WTC11 (cell line): ENCODE data around the gene LIMS2. TPM values are rescaled to one million over a fixed set of nuclear protein-coding genes. Genes with fewer than 3 reads are reported as not detected.
A peak's percentile ranks its signal among the peaks of the same experiment; 100 is the strongest.

Experiments
- ATAC-seq: fragments of 200-7000 bp; cut with Tn5 transposase; 2 replicates; pipeline ENCODE4 v1.10.0; 2021; ENCODE audit warnings: mild to moderate bottlenecking, moderate library complexity
- CTCF ChIA-PET: fragments of 300-600 bp; sonication (Branson Sonifier 250); formaldehyde crosslinking; loops from one replicate; lab custom pipeline; 2021; ENCODE audit warnings: antibody characterized with exemption; lab: Charles Lee
- POLR2A ChIA-PET: fragments of 350-600 bp; sonication (Branson Sonifier 250); formaldehyde crosslinking; loops from one replicate; lab custom pipeline; 2021; ENCODE audit warnings: antibody characterized with exemption; lab: Charles Lee
- DNase-seq: peaks from one replicate; pipeline ENCODE4 v3.0.0; 2021; ENCODE audit warnings: low spot score
- H3K27ac Mint-ChIP-seq: 2 replicates; pipeline ENCODE4 v1.8.0; 2021; ENCODE audit warnings: mixed read lengths
- H3K27me3 Mint-ChIP-seq: 2 replicates; pipeline ENCODE4 v1.8.0; 2021; ENCODE audit warnings: low read depth, mild to moderate bottlenecking, moderate library complexity, mixed read lengths
- H3K36me3 Mint-ChIP-seq: 2 replicates; pipeline ENCODE4 v1.8.0; 2021; ENCODE audit warnings: mixed read lengths
- H3K4me1 Mint-ChIP-seq: 2 replicates; pipeline ENCODE4 v1.8.0; 2022; ENCODE audit warnings: mixed read lengths
- H3K4me3 Mint-ChIP-seq: 2 replicates; pipeline ENCODE4 v1.8.0; 2021; ENCODE audit warnings: mild to moderate bottlenecking, moderate library complexity, mixed read lengths
- H3K9me3 Mint-ChIP-seq: 2 replicates; pipeline ENCODE4 v1.8.0; 2021; ENCODE audit warnings: mixed read lengths
- ATF2 ChIP-seq: sonication (generic); formaldehyde crosslinking; IDR thresholded peaks from 2 replicates; pipeline ENCODE4 v1.8.1; 2022; ENCODE audit warnings: low read depth, missing genetic modification reagents, borderline replicate concordance
- ATF6 ChIP-seq: sonication (generic); formaldehyde crosslinking; IDR thresholded peaks from 2 replicates; pipeline ENCODE4 v1.8.1; 2023; ENCODE audit warnings: mild to moderate bottlenecking, missing genetic modification reagents
- CBFB ChIP-seq: sonication (generic); formaldehyde crosslinking; IDR thresholded peaks from 2 replicates; pipeline ENCODE4 v1.8.1; 2022; ENCODE audit warnings: mild to moderate bottlenecking, low read depth, missing genetic modification reagents
- CREB1 ChIP-seq: sonication (generic); formaldehyde crosslinking; IDR thresholded peaks from 2 replicates; pipeline ENCODE4 v1.8.0; 2023; ENCODE audit warnings: mild to moderate bottlenecking, missing genetic modification reagents
- CTCF ChIP-seq: fragments of 200-600 bp; IDR thresholded peaks from 2 replicates; pipeline ENCODE4 v1.8.0; 2022; ENCODE audit warnings: antibody characterized with exemption
- ELF4 ChIP-seq: sonication (generic); formaldehyde crosslinking; IDR thresholded peaks from 2 replicates; pipeline ENCODE4 v1.8.1; 2022; ENCODE audit warnings: low read depth, mild to moderate bottlenecking, moderate library complexity, missing genetic modification reagents
- ESRRA ChIP-seq: sonication (generic); formaldehyde crosslinking; IDR thresholded peaks from 2 replicates; pipeline ENCODE4 v1.8.1; 2022; ENCODE audit warnings: mild to moderate bottlenecking, missing genetic modification reagents, borderline replicate concordance
- ETV6 ChIP-seq: sonication (generic); formaldehyde crosslinking; IDR thresholded peaks from 2 replicates; pipeline ENCODE4 v1.8.1; 2022; ENCODE audit warnings: mild to moderate bottlenecking, missing genetic modification reagents
- FOXP4 ChIP-seq: sonication (generic); formaldehyde crosslinking; IDR thresholded peaks from 2 replicates; pipeline ENCODE4 v1.8.0; 2022; ENCODE audit warnings: mild to moderate bottlenecking, missing genetic modification reagents
- HMGA2 ChIP-seq: fragments of 250-450 bp; sonication (Bioruptor Pico); IDR thresholded peaks from 2 replicates; pipeline ENCODE4 v1.4.0; 2021; ENCODE audit warnings: mild to moderate bottlenecking, moderate library complexity
- KAT7 ChIP-seq: sonication (generic); formaldehyde crosslinking; IDR thresholded peaks from 2 replicates; pipeline ENCODE4 v1.8.1; 2023; ENCODE audit warnings: missing genetic modification reagents, mild to moderate bottlenecking, borderline replicate concordance
- MLX ChIP-seq: sonication (generic); formaldehyde crosslinking; IDR thresholded peaks from 2 replicates; pipeline ENCODE4 v1.8.1; 2023; ENCODE audit warnings: mild to moderate bottlenecking, missing genetic modification reagents, moderate library complexity
- NFE2L1 ChIP-seq: sonication (generic); formaldehyde crosslinking; IDR thresholded peaks from 2 replicates; pipeline ENCODE4 v1.8.1; 2023; ENCODE audit warnings: missing genetic modification reagents
- NFYB ChIP-seq: sonication (generic); formaldehyde crosslinking; conservative IDR thresholded peaks from 2 replicates; pipeline ENCODE4 v1.8.0; 2022; ENCODE audit warnings: low read depth, missing genetic modification reagents
- TCF7 ChIP-seq: sonication (generic); formaldehyde crosslinking; IDR thresholded peaks from 2 replicates; pipeline ENCODE4 v1.8.0; 2022; ENCODE audit warnings: mild to moderate bottlenecking, low read depth, missing genetic modification reagents, moderate library complexity
- TP53 ChIP-seq: sonication (generic); formaldehyde crosslinking; IDR thresholded peaks from 2 replicates; pipeline ENCODE4 v1.8.1; 2023; ENCODE audit warnings: mild to moderate bottlenecking, missing genetic modification reagents
- ZBTB43 ChIP-seq: sonication (generic); formaldehyde crosslinking; IDR thresholded peaks from 2 replicates; pipeline ENCODE4 v1.8.1; 2023; ENCODE audit warnings: mild to moderate bottlenecking, missing genetic modification reagents
- ZNF219 ChIP-seq: sonication (generic); formaldehyde crosslinking; IDR thresholded peaks from 2 replicates; pipeline ENCODE4 v1.8.0; 2023; ENCODE audit warnings: missing genetic modification reagents, mild to moderate bottlenecking, borderline replicate concordance
- ZNF263 ChIP-seq: sonication (generic); formaldehyde crosslinking; IDR thresholded peaks from 2 replicates; pipeline ENCODE4 v1.8.1; 2022; ENCODE audit warnings: low read depth, mild to moderate bottlenecking, moderate library complexity, missing genetic modification reagents
- ZNF416 ChIP-seq: fragments of 250-450 bp; sonication (Bioruptor Pico); IDR thresholded peaks from 2 replicates; pipeline ENCODE4 v1.9.0; 2021; ENCODE audit warnings: mild to moderate bottlenecking, inconsistent platforms
- ZNF423 ChIP-seq: fragments of 250-450 bp; sonication (Bioruptor Pico); IDR thresholded peaks from 2 replicates; pipeline ENCODE4 v2.1.2; 2022; ENCODE audit warnings: mild to moderate bottlenecking, moderate library complexity
- total RNA-seq: library from RNA; stranded (reverse); gene quantifications from 3 replicates; pipeline ENCODE4 v1.2.3, GENCODE V29; 2021

Gene LIMS2
- total RNA-seq, 1 experiment from 2014 or later: 2.4 TPM

- no peak for TF ChIP-seq FOXP4 (CRISPR knock-in tag)
- TF ChIP-seq CTCF: no peak
- no peak for TF ChIP-seq NFYB (CRISPR knock-in tag)
- TF ChIP-seq ETV6: no peak
- no peak for TF ChIP-seq TCF7
- no peak for TF ChIP-seq ELF4 (CRISPR knock-in tag)
- no peak for TF ChIP-seq ESRRA (CRISPR knock-in tag)
- TF ChIP-seq KAT7 (CRISPR knock-in tag): no peak
- TF ChIP-seq, all 79 proteins: peak for 0
These were observed 27.0 kb downstream of the LIMS2 start (continued) for GRCh38 chr2:127648321-127648720.

GRCh38 chr2:127647242-127648190 lies 27.8 kb downstream of the LIMS2 start:
- H3K27ac Mint-ChIP-seq: no peak overlapping the region; the same call in 1 of the 2 replicates
- H3K36me3 Mint-ChIP-seq: no peaks in the 10 kb centered on the region
- no peak overlapping the region for H3K4me3 Mint-ChIP-seq
- peaks cover 9% of the 10 kb centered on the region for H3K4me1 Mint-ChIP-seq
- CTCF ChIA-PET: interaction anchor here (4.3 kb wide), 1 partner anchor 55 kb away, joined by 120 read pairs; no protein-coding TSS in a partner anchor
- H3K27me3 Mint-ChIP-seq: peaks cover 2% of the 10 kb centered on the region; the same call in 1 of the 2 replicates
- H3K9me3 Mint-ChIP-seq: no peaks in the 10 kb centered on the region
- ATAC-seq (peak; percentile 7; the same call in 1 of the 2 replicates), DNase-seq (no peak)
- POLR2A ChIA-PET: interaction anchor here (1.1 kb wide), 1 partner anchor 36 kb away, joined by 3 read pairs; no protein-coding TSS in a partner anchor
- TF ChIP-seq HMGA2 (CRISPR knock-in tag): no peak
- TF ChIP-seq ATF6 (CRISPR knock-in tag): no peak
- no peak for TF ChIP-seq ZBTB43 (CRISPR knock-in tag)
- no peak for TF ChIP-seq TP53 (CRISPR knock-in tag)
- TF ChIP-seq ZNF423: no peak
- no peak for TF ChIP-seq ZNF416 (CRISPR knock-in tag)
- TF ChIP-seq CBFB (CRISPR knock-in tag): no peak
- no peak for TF ChIP-seq ATF2 (CRISPR knock-in tag)
- TF ChIP-seq FOXP4 (CRISPR knock-in tag): no peak
- TF ChIP-seq CREB1 (CRISPR knock-in tag): no peak
- no peak for TF ChIP-seq NFE2L1
- no peak for TF ChIP-seq ZNF219
- TF ChIP-seq ZNF263 (CRISPR knock-in tag): no peak
- TF ChIP-seq MLX (CRISPR knock-in tag): no peak
